ENCODE data around the gene SP8.

The SP8 gene

GRCh38 chr7:20776214-20776911 lies 10.3 kb downstream of the SP8 start:
- in situ Hi-C loops (cut with MboI; ENCODE audit: low sequenced_read_pairs): no loop called here

GRCh38 chr7:20754001-20754400 lies 32.7 kb downstream of the SP8 start:
- in situ Hi-C loops (cut with MboI; ENCODE audit: low sequenced_read_pairs): no loop called here

GRCh38 chr7:20749906-20750305 lies 36.8 kb downstream of the SP8 start:
- in situ Hi-C loops (cut with MboI; ENCODE audit: low sequenced_read_pairs): no loop called here

GRCh38 chr7:20748853-20749252 lies 37.8 kb downstream of the SP8 start:
- in situ Hi-C loops (cut with MboI; ENCODE audit: low sequenced_read_pairs): no loop called here

GRCh38 chr7:20747001-20747400 lies 39.7 kb downstream of the SP8 start:
- in situ Hi-C loops (cut with MboI; ENCODE audit: low sequenced_read_pairs): no loop called here

GRCh38 chr7:20745702-20746101 lies 41.0 kb downstream of the SP8 start:
- in situ Hi-C loops (cut with MboI; ENCODE audit: low sequenced_read_pairs): no loop called here

- in situ Hi-C loops (cut with MboI; ENCODE audit: low sequenced_read_pairs): no loop called here
Measured at GRCh38 chr7:20744954-20745446, 41.7 kb downstream of the SP8 start.

- in situ Hi-C loops (cut with MboI; ENCODE audit: low sequenced_read_pairs): no loop called here
Measured at GRCh38 chr7:20742913-20743312, 43.8 kb downstream of the SP8 start.

GRCh38 chr7:20741801-20742200 lies 44.9 kb downstream of the SP8 start:
- in situ Hi-C loops (cut with MboI; ENCODE audit: low sequenced_read_pairs): no loop called here

- in situ Hi-C loops (cut with MboI; ENCODE audit: low sequenced_read_pairs): no loop called here
Measured at GRCh38 chr7:20738518-20739481, 47.9 kb downstream of the SP8 start.

GRCh38 chr7:20737840-20738448 lies 48.7 kb downstream of the SP8 start:
- in situ Hi-C loops (cut with MboI; ENCODE audit: low sequenced_read_pairs): no loop called here

- in situ Hi-C loops (cut with MboI; ENCODE audit: low sequenced_read_pairs): no loop called here
Measured at GRCh38 chr7:20735346-20736065, 51.2 kb downstream of the SP8 start.
